Activated naive CD4-positive, alpha-beta T cell treated with anti-CD3 and anti-CD28 coated beads, Interleukin-2, amount 50 U/mL, for 72 hours (primary cell): Measurements from ENCODE around the gene CCDC88A. TPM values are rescaled to one million over a fixed set of nuclear protein-coding genes. Genes with fewer than 3 reads are reported as not detected.
A peak's percentile ranks its signal among the peaks of the same experiment; 100 is the strongest.
"Not testable (repeated sequence)": the region's sequence is repeated elsewhere in the genome, so short reads cannot be mapped to it uniquely, and the experiment has no call there.

ENCODE experiments used
- ATAC-seq, 2 donors: fragments of 150-1000 bp; cut with Tn5 transposase; 2 replicates each; pipeline ENCODE4 v1.10.0; 2021; ENCODE audit warnings: mild to moderate bottlenecking in 2 of 2, moderate library complexity in 2 of 2
- DNase-seq, 2 donors: peaks; one replicate each; pipeline ENCODE4 v3.0.0; 2021 to 2022; ENCODE audit warnings: low spot score in 2 of 2
- H3K27ac Mint-ChIP-seq, 2 donors: one replicate each; pipeline ENCODE4 v1.8.0; 2022; ENCODE audit warnings: mild to moderate bottlenecking in 2 of 2, mixed read lengths in 2 of 2
- H3K36me3 Mint-ChIP-seq, 2 donors: one replicate each; pipeline ENCODE4 v1.8.0; 2022; ENCODE audit warnings: mixed read lengths in 2 of 2
- H3K9me3 Mint-ChIP-seq, 2 donors: one replicate each; pipeline ENCODE4 v1.8.0; 2022; ENCODE audit warnings: mixed read lengths in 2 of 2
- total RNA-seq, 2 donors: library from RNA; stranded (reverse); gene quantifications; one replicate each; pipeline ENCODE4 v1.2.3, GENCODE V29; 2022

Gene CCDC88A
- total RNA-seq, 2 donors from 2014 or later, result 13.6 to 18.9 TPM

DNA sequence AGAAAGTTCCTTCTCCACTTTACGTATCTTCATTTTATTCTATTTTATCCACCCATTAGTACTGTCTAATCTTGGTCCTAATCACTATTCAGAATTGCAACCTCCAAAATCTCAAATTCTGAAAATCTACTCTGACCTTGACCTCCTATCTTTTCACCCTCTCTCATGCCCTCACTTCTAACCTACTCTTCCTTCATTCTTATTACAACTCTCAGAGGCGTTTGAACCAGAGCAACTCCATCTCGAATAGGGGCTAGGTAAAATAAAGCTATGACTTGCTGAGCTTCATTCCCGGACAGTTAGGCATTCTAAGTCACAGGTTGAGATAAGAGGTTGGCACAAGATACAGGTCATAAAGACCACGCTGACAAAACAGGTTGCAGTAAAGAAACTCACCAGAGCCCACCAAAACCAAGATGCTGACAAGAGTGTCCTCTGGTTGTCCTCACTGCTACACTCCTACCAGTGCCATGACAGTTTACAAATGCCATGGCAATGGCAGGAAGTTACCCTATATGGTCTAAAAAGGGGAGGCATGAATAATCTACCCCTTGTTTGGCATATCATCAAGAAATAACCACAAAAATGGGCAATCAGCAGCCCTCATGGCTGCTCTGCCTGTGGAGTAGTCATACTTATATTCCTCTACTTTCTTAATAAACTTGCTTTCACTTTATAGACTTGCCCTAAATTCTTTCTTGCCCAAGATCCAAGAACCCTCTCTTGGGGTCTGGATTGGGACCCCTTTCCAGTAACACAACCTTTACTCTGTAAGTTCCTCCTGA lies 11.4 kb downstream of the CCDC88A start:
- H3K9me3 Mint-ChIP-seq, result no peaks in the 10 kb centered on the region
- no peaks in the 10 kb centered on the region for H3K36me3 Mint-ChIP-seq
- no peak for ATAC-seq
- DNase-seq, result no peak
- no peak overlapping the region for H3K27ac Mint-ChIP-seq

GRCh38 chr2:55405116-55405515 lies 14.5 kb downstream of the CCDC88A start:
- Mint-ChIP-seq H3K27ac (no peak overlapping the region), H3K36me3 (no peaks in the 10 kb centered on the region), H3K9me3 (no peaks in the 10 kb centered on the region)
- no peak for ATAC-seq
- no peak for DNase-seq

DNA sequence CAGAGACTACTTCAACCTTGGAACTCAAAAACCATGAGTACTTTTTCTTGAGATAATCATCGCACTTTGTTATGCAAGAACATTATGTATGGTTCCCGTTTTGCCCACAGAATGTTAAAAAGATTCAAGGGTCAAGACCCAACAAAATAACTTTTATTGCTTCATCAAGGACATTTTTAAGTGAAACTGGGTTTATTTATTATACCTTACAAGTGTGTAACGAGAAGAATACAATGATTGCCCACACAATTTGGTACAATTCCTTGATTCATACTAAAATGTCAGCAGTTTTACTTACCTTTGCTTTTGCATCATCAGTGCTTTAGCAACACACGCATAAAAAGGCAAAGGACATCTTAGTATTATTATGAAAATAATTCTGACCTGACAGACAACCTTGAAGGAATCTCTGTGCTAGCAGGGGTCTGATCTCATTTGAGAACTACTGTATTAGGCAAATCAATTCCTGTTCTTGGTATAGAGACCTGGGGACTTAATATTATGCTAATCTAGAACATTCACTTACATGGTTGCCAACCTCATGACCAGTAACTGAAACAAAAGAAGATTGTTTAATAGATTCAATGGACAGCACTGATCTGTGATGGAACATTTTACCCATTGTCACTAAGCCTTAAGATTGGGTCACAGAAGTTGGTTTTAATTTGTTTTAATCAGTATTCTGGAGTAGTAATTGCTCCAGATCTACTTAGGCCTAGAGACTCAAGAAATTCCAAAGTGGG lies 16.2 kb downstream of the CCDC88A start:
- Mint-ChIP-seq H3K9me3 (no peaks in the 10 kb centered on the region), H3K36me3 (no peaks in the 10 kb centered on the region), H3K27ac (no peak overlapping the region)
- ATAC-seq (no peak), DNase-seq (no peak)

- DNase-seq (no peak), ATAC-seq (no peak)
- Mint-ChIP-seq H3K9me3 (no peaks in the 10 kb centered on the region), H3K27ac (no peak overlapping the region), H3K36me3 (no peaks in the 10 kb centered on the region)
Measured at GRCh38 chr2:55401124-55401523, 18.5 kb downstream of the CCDC88A start.

DNA sequence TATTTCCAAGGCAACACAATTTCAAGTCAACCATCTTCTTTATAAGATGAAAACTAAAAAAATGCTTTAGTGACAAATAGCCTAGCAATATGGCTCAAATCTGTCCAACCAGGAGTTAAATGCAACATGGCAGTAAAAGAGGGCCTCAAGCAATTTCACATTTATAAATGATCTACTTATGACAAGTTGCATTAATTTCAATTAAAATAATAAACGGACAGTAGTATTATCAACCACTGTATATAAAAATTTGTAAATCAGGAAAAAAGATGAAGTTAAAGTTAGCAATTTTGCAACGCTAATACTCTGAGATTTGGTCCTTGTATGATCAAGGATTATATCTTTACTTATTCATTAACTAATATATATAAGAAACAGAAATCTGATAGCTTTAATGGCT lies 19.3 kb downstream of the CCDC88A start:
- no peaks in the 10 kb centered on the region for H3K36me3 Mint-ChIP-seq
- ATAC-seq, result no peak
- H3K27ac Mint-ChIP-seq, result no peak overlapping the region

DNA sequence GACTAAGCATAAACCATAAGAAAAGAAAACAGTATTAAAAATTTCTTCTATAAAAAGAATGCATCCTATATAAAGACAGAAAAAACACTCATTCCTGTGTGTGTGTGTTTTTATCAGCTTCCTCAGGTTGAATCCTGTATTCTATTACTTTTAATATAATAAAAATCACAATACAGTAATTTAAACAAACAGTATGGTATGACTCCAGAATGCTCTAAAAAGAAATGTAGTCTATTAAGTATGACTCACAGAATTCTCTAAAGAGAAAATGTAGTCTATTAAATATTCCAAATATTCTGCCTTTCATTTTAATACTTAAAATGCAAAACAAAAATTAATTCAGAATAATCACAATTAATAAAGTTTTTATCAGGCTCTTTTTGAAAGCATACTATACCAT lies 19.8 kb downstream of the CCDC88A start:
- Mint-ChIP-seq H3K9me3 (no peaks in the 10 kb centered on the region), H3K27ac (no peak overlapping the region), H3K36me3 (no peaks in the 10 kb centered on the region)
- no peak for DNase-seq
- no peak for ATAC-seq

More for the DNA sequence above, 19.3 kb downstream of the CCDC88A start:
- H3K9me3 Mint-ChIP-seq, result no peaks in the 10 kb centered on the region
- DNase-seq, result no peak

DNA sequence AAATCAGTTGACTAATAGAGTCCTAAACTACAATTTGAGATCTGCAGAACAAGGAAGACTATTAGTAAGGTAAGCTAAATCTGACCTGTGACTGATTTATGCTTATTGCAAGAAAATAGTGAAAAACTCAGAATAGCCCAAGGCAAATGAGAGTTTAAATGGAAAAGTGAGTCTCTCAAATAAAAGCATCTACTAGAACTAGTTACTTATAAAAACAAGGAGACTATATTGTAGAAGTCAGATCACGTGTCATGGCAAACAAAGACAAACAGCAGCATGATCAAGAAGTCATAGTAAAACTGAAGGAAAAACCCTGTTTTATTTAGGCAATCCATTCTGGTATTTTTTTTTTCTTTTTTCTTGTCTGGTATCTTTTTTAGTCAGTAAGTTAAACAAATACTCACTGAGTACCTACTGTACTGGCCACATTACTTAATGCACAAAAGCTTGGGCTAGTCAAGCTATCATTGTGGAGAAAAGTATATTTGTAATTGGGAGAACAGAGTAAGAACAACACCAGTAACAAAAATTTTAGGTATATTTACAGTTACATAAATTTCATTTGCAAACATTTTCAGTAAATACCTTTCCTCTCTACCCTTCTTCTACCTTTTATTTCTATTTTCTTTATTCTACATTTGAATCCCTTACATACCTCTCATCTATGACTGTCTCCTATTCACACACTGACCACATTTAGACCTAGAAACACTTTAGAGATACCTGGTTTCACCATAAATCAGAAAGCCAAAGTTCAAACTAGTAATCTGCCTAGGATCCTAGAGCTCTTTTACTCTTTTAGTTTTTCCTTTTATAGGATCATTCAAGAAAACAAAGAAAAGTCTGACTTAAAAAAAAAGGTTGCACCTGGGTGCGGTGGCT lies 23.7 kb downstream of the CCDC88A start:
- no peak for DNase-seq
- ATAC-seq, result peak in 1 of 2 donors; percentile 35
- no peaks in the 10 kb centered on the region for H3K36me3 Mint-ChIP-seq
- no peak overlapping the region for H3K27ac Mint-ChIP-seq
- peaks cover 0 to 6% of the 10 kb centered on the region in 2 donors for H3K9me3 Mint-ChIP-seq

DNA sequence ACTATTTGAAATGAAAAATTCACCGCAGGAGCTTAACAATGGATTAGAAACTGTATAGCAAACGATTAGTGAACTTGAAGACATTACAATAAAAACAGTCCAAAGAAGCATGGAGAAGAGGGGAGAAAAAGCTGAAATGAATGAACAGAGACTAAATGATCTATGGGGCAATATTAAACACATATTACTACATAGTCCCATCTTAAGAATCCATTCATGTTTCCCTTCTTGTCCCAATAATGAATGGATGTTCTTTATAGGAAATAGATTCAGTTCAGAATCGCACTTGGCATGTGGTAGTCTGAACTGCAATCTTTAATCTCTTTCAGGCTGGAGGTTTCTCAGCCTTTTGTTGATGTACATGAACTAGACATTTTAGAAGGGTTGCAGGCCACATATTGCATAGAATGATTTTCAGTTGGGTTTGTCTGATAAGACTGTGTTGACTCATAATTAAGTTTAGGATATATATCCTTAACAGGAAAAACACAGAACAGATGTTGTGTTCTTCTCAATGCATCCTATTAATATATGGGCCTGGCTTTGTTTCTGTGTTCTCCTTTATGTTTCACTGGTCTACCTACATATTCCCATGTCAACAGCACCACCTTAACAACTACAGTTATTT lies 27.9 kb downstream of the CCDC88A start:
- DNase-seq (no peak), ATAC-seq (no peak)
- Mint-ChIP-seq H3K9me3 (peaks cover 0 to 8% of the 10 kb centered on the region in 2 donors), H3K36me3 (no peaks in the 10 kb centered on the region), H3K27ac (no peak overlapping the region)

DNA sequence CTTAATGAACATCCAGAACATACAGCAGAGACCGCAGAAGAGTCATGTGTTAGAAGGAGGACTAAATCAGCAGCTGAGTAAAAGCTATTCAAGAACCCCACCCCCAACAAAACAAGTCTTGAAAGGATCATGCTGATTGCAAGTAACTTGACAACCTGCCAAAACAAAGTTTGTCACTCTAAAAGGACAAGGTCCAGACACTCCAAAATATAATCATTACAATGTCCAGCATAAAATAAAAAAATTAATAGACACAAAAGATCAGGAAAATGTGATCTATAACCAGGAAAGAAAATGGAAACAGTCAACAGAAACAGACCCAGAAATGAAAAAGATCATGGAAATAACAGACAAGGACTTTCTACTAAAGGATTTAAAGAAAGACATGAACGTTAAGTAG lies 28.5 kb downstream of the CCDC88A start:
- ATAC-seq (no peak), DNase-seq (no peak)
- Mint-ChIP-seq H3K36me3 (no peaks in the 10 kb centered on the region), H3K9me3 (peaks cover 0 to 8% of the 10 kb centered on the region in 2 donors), H3K27ac (no peak overlapping the region)

GRCh38 chr2:55385516-55385915 lies 34.1 kb downstream of the CCDC88A start:
- not testable (repeated sequence) for ATAC-seq, H3K36me3 Mint-ChIP-seq, DNase-seq, H3K9me3 Mint-ChIP-seq
- peak overlapping the region in 1 of 2 donors; percentile 22 for H3K27ac Mint-ChIP-seq

DNA sequence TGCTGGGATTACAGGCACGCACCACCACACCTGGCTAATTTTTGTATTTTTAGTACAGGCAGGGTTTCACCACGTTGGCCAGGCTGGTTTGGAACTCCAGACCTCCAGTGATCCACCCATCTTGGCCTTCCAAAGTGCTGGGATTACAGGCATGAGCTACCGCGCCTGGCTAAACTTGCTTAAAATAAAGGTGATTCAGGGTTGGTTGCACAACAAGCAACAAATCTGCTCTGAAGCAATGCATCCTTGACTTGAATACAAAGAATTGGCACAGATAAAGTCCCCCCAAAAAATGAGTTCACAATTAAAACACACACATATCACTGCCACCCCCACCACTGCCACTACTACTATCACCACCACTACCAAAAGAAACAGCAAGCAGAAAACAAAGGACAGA lies 34.9 kb downstream of the CCDC88A start:
- no peaks in the 10 kb centered on the region for H3K9me3 Mint-ChIP-seq
- H3K27ac Mint-ChIP-seq, result no peak overlapping the region
- ATAC-seq, result no peak
- DNase-seq, result no peak
- H3K36me3 Mint-ChIP-seq, result no peaks in the 10 kb centered on the region

DNA sequence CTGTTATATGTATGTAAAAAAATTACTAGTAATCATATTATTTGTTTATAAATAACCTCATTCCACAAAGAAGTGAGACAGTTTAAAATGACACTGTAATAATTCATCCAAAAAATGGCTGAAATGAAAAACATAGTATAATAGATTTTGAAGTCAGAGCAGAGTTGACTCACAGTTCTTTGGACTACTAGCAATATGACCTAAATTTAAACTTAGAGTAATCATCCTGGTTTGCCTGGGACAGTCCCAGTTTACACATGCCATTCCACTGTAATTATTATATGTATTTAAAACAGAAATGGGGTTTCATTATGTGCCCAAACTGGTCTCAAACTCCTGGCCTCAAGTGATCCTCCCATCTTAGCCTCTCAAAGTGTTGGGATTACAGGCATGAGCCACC lies 48.3 kb downstream of the CCDC88A start:
- no peak overlapping the region for H3K27ac Mint-ChIP-seq
- ATAC-seq (peak in 1 of 2 donors; percentile 49), DNase-seq (no peak)
- H3K36me3 Mint-ChIP-seq, result no peaks in the 10 kb centered on the region
- no peaks in the 10 kb centered on the region for H3K9me3 Mint-ChIP-seq

- DNase-seq (no peak), ATAC-seq (no peak)
- no peaks in the 10 kb centered on the region for H3K36me3 Mint-ChIP-seq
- H3K9me3 Mint-ChIP-seq, result no peaks in the 10 kb centered on the region
- no peak overlapping the region for H3K27ac Mint-ChIP-seq
Measured at GRCh38 chr2:55370208-55370607, 49.4 kb downstream of the CCDC88A start.

- Mint-ChIP-seq H3K27ac (no peak overlapping the region), H3K36me3 (no peaks in the 10 kb centered on the region), H3K9me3 (no peaks in the 10 kb centered on the region)
- DNase-seq, result no peak
- no peak for ATAC-seq
Measured at GRCh38 chr2:55365303-55365702, 54.4 kb downstream of the CCDC88A start.

DNA sequence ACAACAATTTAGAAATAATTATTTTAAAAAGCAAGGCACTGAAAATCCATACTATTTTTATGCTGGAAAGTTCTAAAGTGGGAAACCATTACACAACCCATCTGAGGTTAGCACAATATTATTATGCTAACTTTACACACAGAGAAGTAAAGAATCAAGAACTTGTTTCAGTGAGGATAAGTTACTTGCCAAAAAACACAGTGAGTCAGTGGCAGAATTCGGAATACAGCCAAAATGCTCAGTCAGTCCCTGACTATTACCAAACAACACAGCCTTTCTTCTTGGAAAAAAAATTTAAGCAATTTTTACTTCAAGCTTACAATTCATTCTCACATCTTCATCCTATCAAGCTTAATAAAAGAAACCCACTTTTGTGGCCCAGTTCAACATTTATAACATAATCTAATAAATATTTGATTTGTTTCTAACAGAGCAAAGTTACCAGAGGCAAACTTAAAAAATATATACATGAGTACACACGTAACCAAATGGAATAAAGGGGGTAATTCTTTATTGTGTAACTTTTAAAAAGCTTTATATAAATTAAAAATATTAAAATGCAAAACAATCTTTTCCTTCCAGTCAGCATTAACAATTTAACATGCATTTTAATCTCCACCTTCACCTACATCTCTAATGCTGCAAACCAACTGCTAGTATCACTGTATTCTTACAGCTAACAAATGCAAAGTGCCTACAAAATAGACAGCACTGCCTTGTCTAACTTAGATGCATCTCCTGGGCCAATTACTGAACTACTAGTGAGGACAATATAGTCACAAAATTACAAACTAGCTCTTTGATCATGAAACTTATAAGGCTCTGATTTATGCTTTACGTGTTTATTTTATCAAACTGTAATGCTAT lies 55.2 kb downstream of the CCDC88A start:
- H3K27ac Mint-ChIP-seq, result no peak overlapping the region
- ATAC-seq (no peak), DNase-seq (no peak)
- no peaks in the 10 kb centered on the region for H3K36me3 Mint-ChIP-seq
- H3K9me3 Mint-ChIP-seq, result no peaks in the 10 kb centered on the region

GRCh38 chr2:55363636-55364035 lies 56.0 kb downstream of the CCDC88A start:
- Mint-ChIP-seq H3K36me3 (no peaks in the 10 kb centered on the region), H3K27ac (no peak overlapping the region), H3K9me3 (no peaks in the 10 kb centered on the region)
- no peak for ATAC-seq
- DNase-seq, result no peak
